Measurements from ENCODE around the gene ABHD14A. TPM values are rescaled to one million over a fixed set of nuclear protein-coding genes. Genes with fewer than 3 reads are reported as not detected.

The ABHD14A gene
- total and polyA plus RNA-seq, 3 donors from 2014 or later, result 27.7 to 51.6 (median 38.9) TPM

GRCh38 chr3:51941463-51941797, 33.4 kb upstream of the ABHD14A start:
- DNase-seq, result no peak
- H3K4me1 ChIP-seq, result peaks cover 18% of the 10 kb centered on the region
- H3K36me3 ChIP-seq (ENCODE audit: low read depth, missing control alignments), result no peaks in the 10 kb centered on the region
- H3K27me3 ChIP-seq, result no peaks in the 10 kb centered on the region
- TF ChIP-seq CTCF (IDR thresholded peaks at IDR 0.05), result no peak
- no peak for TF ChIP-seq POLR2A (IDR thresholded peaks at IDR 0.05)
- WGBS, 2 donors, result 0 to 1% methylated on average over 3 to 16 of the region's 20 CpGs
- peak overlapping the region; percentile 68 to 75 for H3K4me3 ChIP-seq
- no peaks in the 10 kb centered on the region for H3K9me3 ChIP-seq
- intact Hi-C loops (cut with DNase I; ENCODE audit: low total_unique reads), result no loop called here
- no peak overlapping the region for H3K27ac ChIP-seq

GRCh38 chr3:51941798-51942602, 32.9 kb upstream of the ABHD14A start, which contains the start of the genes PARP3 and RRP9:
TSS of gene PARP3 (plus strand) at chr3:51942363. CDS start at chr3:51943356, 993 bp downstream.
TSS of gene RRP9 (minus strand) at chr3:51941904. CDS start at chr3:51941867, 37 bp downstream.
- peak; percentile 100 for DNase-seq
- no peaks in the 10 kb centered on the region for H3K27me3 ChIP-seq
- intact Hi-C loops (cut with DNase I; ENCODE audit: low total_unique reads), result no loop called here
- H3K9me3 ChIP-seq, result no peaks in the 10 kb centered on the region
- peak within 1 kb of the TSS; percentile 83 to 86 for H3K27ac ChIP-seq
- 0 to 1% methylated on average over 28 to 62 of the region's 67 CpGs for WGBS, 2 donors
- TF ChIP-seq CTCF (IDR thresholded peaks at IDR 0.05), result peak; percentile 99 to 100 (median 99)
- TF ChIP-seq POLR2A (IDR thresholded peaks at IDR 0.05), result no peak
- H3K36me3 ChIP-seq (ENCODE audit: low read depth, missing control alignments), result no peaks in the 10 kb centered on the region
- H3K4me3 ChIP-seq, result peak within 1 kb of the TSS; percentile 68 to 75
- peaks cover 18% of the 10 kb centered on the region for H3K4me1 ChIP-seq

GRCh38 chr3:51942603-51943450, 32.0 kb upstream of the ABHD14A start:
- H3K27ac ChIP-seq, result peak overlapping the region; percentile 83 to 86
- TF ChIP-seq CTCF (IDR thresholded peaks at IDR 0.05) (no peak), POLR2A (IDR thresholded peaks at IDR 0.05) (no peak)
- no peak for DNase-seq
- H3K27me3 ChIP-seq, result no peaks in the 10 kb centered on the region
- 38 to 66% methylated on average over 7 to 17 of the region's 17 CpGs for WGBS, 2 donors
- H3K4me1 ChIP-seq, result peaks cover 18% of the 10 kb centered on the region
- intact Hi-C loops (cut with DNase I; ENCODE audit: low total_unique reads), result no loop called here
- no peaks in the 10 kb centered on the region for H3K36me3 ChIP-seq (ENCODE audit: low read depth, missing control alignments)
- H3K4me3 ChIP-seq, result peak overlapping the region; percentile 48 to 68
- H3K9me3 ChIP-seq, result no peaks in the 10 kb centered on the region

GRCh38 chr3:51943451-51944391, 31.1 kb upstream of the ABHD14A start:
- DNase-seq, result no peak
- Histone ChIP-seq H3K27ac (peak overlapping the region in 1 of 2 donors; percentile 83), H3K27me3 (no peaks in the 10 kb centered on the region), H3K36me3 (ENCODE audit: low read depth, missing control alignments) (no peaks in the 10 kb centered on the region), H3K4me1 (peaks cover 18% of the 10 kb centered on the region), H3K4me3 (no peak overlapping the region), H3K9me3 (no peaks in the 10 kb centered on the region)
- TF ChIP-seq POLR2A (IDR thresholded peaks at IDR 0.05), result no peak
- TF ChIP-seq CTCF (IDR thresholded peaks at IDR 0.05), result no peak
- intact Hi-C loops (cut with DNase I; ENCODE audit: low total_unique reads), result no loop called here
- 89 to 93% methylated on average over 13 to 21 of the region's 21 CpGs for WGBS, 2 donors

Data from testis (tissue), 3 donors.